Amniotic epithelial cell (primary cell): Measurements from ENCODE around the gene NR3C2.

Experiments
- DNase-seq: peaks from one replicate; pipeline ENCODE4 v3.0.0-alpha.2; 2010; ENCODE audit warnings: low read depth

NR3C2 gene

GRCh38 chr4:148434075-148434773 is 8.0 kb downstream of the NR3C2 start:
- no peak for DNase-seq

DNA sequence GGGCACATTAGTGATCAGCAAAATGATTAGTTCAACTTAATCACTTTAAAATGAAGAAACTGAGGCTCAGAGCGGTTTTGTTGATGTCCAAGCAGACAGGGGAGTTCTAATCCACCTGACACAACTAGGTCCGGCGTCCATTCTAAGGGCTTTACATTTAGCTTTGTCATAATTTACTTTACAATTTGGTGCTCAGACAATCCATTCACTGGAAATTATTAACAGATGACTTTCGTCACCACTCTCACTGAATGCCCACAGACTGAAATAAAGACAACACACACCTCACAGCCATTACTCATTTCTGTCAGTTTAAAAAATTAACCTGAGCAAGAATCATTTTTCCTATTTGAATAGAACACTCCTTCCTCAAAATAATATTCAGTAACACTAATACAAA is 10.8 kb downstream of the NR3C2 start:
- DNase-seq: no peak

- DNase-seq: no peak
Observed at GRCh38 chr4:148430854-148431253, 11.4 kb downstream of the NR3C2 start.

GRCh38 chr4:148429206-148429605 is 13.0 kb downstream of the NR3C2 start:
- DNase-seq: no peak

DNA sequence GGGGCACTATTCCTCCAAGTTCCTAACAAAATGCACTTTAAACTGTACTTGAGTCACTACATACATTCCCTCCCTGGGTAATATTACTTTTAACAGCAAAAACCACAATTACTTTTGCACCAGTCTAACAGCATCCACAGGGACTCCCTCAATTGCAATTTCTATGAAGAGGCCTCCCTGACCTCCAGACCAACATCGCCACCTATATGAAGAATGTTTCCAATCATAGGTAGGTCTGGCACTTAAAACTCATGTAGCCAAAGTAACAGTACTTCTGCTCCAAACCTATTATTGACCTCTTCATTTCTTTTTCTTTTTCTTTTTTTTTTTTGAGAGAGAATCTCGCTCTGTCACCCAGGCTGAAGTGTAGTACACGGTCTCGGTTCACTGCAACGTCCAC is 15.6 kb downstream of the NR3C2 start:
- DNase-seq: no peak

- no peak for DNase-seq
Observed at GRCh38 chr4:148425327-148426110, 16.7 kb downstream of the NR3C2 start.

GRCh38 chr4:148420397-148420796 is 21.8 kb downstream of the NR3C2 start:
- no peak for DNase-seq

DNA sequence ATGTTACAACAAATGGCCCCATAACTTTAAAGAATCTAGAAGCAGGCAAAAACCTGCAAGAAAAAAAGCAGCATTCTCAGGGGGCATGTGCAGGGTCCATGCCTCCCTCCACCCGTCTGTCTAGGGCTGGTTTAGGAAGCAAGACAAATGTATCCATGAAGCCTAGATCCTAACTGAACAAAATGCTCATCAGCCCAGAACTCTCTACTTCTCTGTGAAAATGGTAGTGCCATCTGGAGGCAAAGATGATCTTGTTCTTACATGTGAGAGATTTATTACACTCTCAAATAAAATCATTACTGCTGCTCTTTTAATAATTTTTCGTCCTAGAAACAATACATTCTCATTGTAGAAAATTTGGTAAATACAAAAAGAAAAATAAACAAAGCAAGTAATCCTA is 26.7 kb downstream of the NR3C2 start:
- peak; percentile 4 for DNase-seq

- DNase-seq: no peak
Observed at GRCh38 chr4:148412460-148412994, 29.7 kb downstream of the NR3C2 start.

GRCh38 chr4:148405161-148405893 is 36.9 kb downstream of the NR3C2 start:
- DNase-seq: no peak

DNA sequence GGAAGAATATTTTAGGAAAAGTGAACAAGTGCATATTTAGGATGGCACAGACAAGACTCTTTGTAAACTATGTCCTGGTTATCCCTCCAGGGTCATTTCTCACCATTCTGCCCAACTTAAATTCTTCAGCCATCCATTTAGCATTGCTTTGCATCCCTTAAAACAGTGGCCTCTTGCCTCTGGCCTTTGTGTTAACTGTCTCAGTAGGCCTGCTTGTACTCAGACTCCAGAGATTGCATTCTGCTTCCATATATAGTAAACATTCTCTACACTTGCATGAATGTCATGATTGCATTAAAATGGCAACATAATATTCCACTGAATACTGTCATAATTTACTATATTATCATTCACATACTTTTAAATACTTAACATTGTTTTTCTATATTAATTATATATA is 43.2 kb downstream of the NR3C2 start:
- no peak for DNase-seq

DNA sequence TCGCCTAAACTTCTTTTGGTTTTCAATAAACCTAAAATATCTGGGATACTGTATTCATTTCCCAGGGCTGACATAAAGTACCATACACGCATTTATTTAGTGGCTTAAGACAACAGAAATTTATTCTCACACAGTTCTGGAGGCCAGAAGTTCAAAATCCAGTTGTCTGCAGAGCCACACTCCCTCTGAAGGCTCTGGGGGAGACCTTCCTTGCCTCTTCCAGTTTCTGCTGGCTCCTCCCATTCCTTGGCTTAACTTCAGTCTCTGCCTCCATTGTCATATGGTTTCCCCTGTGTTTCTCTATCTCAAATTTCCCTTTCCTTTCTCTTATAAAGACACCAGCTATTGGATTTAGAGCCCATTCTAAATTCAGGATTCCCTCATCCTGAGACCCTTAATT is 44.4 kb downstream of the NR3C2 start:
- no peak for DNase-seq

- DNase-seq: no peak
Observed at GRCh38 chr4:148396986-148397673, 45.1 kb downstream of the NR3C2 start.

DNA sequence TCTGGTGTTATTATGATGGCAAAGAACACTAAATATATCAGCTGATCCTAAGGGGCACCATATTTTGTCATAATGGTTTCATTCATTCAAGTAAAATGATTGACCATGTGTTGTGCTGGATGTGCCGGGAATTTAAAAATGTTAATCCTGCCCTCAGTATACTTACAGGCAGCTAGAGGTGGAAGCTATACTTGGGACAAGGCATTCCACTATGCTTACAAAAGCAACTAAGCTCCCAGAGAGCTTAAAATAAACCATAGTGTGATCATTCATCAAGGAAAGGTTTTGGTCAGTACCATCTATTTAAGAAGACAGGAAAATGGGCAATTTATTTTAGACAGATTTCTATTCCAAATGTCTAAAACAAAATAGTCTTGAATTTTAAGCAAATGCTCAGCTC is 46.4 kb downstream of the NR3C2 start:
- no peak for DNase-seq

GRCh38 chr4:148391056-148391455 is 51.2 kb downstream of the NR3C2 start:
- no peak for DNase-seq

GRCh38 chr4:148390311-148390710 is 51.9 kb downstream of the NR3C2 start:
- DNase-seq: no peak

DNA sequence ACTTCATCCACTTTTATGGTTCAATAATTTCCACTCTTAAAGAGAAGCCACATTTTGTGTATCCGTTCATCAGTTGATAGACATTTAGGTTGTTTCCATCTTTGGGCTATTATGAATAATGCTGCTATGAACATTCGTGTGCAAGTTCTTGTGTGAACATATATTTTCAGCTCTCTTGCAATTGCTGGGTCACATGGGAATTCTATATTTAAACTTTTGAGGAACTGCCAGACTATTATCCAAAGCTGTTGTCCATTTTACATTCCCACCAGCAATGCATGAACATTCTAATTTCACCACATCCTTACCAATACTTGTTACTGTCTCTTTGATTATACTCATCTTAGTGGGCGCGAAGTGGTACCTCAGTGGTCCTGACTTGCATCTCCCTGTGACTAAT is 61.9 kb downstream of the NR3C2 start:
- DNase-seq: no peak

DNA sequence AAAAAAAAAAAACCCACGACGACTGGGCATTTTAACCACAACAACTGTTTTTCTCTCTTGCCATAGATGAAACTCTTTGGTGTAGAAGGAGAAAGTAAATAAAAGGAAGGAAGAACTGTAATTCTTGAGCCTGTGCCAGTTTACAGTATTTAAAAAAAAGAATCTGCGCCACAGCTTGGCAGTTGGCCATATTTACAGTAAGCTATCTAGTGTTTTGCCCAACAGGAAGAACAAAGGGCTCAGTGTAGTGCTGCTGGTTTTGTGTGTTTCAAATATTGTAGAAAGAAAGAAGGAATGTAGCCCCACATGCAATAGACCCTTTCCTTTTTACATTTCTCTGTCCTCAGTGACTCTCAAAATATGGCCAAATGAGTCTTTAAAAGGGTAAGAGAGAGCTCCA is 66.1 kb downstream of the NR3C2 start:
- DNase-seq: peak; percentile 66

DNA sequence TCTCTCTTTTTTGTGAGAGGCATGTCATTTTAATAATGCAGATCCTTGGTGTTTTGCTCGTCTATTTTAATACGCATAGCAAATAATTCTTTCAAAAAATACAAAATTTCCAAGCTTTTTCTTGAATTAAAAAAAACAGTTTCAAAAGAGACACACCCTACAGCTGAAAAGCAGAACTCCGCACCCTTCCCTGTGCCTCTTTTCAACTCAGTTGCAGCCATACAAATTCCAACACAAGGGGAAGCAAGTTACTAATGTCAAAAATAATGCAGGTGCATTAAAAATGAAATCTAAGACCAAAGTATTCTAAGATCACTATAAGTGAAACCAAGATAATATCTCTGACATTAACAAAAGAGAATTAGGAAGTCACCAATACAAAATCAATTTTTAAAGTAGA is 66.6 kb downstream of the NR3C2 start:
- DNase-seq: no peak

GRCh38 chr4:148373093-148373492 is 69.1 kb downstream of the NR3C2 start:
- DNase-seq: no peak

GRCh38 chr4:148369919-148370318 is 72.3 kb downstream of the NR3C2 start:
- no peak for DNase-seq

- DNase-seq: no peak
Observed at GRCh38 chr4:148367756-148368155, 74.5 kb downstream of the NR3C2 start.
